Epidermal melanocyte (primary cell): ENCODE measurements around the gene CEACAM18.
"Not testable (repeated sequence)": the region's sequence is repeated elsewhere in the genome, so short reads cannot be mapped to it uniquely, and the experiment has no call there.

ENCODE experiments used
- DNase-seq: peaks from one replicate; pipeline ENCODE4 v3.0.0; 2011; ENCODE audit warnings: low spot score; ENCODE audit not compliant: insufficient read length

Gene CEACAM18

DNA sequence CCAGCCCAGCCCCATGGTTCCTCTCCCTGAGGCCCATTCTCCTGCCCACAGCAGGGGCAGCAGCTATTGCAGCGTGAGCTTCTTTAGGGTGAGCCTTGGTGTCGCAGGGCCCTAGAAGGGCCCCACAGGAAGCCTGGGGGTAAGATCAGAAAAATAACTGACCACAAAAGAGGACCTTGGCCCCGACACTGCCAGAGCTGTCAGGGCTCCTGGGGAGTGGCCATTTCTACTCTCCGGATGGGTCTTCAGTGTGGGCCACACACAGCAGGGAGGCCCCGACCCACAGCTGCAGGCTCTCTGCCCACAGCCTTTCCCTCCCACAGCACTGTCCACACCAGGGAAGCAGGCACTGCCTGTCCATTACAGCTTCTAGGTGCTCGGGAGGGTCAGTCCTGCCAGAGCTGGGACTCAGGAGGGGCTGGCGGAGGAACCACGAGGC, 16.6 kb upstream of the CEACAM18 start:
- DNase-seq, result no peak

GRCh38 chr19:51462276-51462675, 16.1 kb upstream of the CEACAM18 start:
- no peak for DNase-seq

GRCh38 chr19:51462681-51463080, 15.7 kb upstream of the CEACAM18 start:
- DNase-seq, result no peak

GRCh38 chr19:51463976-51464581, 14.3 kb upstream of the CEACAM18 start:
- DNase-seq, result not testable (repeated sequence)

- DNase-seq, result no peak
These were observed 11.6 kb upstream of the CEACAM18 start for GRCh38 chr19:51466723-51467122.

- DNase-seq, result no peak
These were observed 10.3 kb upstream of the CEACAM18 start for GRCh38 chr19:51467864-51468544.

GRCh38 chr19:51468545-51468920, 9.8 kb upstream of the CEACAM18 start:
- no peak for DNase-seq

GRCh38 chr19:51469162-51469561, 9.2 kb upstream of the CEACAM18 start:
- no peak for DNase-seq

- no peak for DNase-seq
These were observed 8.7 kb upstream of the CEACAM18 start for GRCh38 chr19:51469629-51470028.

DNA sequence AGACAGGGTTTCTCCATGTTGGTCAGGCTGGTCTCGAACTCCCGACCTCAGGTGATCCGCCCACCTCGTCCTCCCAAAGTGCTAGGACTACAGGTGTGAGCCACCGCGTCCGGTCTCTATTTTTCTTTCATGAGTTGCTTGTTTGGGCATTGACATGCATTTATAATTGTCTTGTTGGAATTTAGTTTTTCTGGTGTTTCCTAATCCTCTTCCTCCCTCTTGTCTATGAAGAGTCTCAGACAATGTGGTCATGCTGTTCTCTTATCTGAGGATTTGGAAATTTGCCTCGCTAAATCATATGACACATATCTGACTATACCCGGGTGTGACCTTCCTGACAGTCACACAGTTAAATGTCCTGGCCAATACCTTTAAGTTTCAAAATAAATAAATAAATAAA, 7.4 kb upstream of the CEACAM18 start:
- DNase-seq, result no peak

DNA sequence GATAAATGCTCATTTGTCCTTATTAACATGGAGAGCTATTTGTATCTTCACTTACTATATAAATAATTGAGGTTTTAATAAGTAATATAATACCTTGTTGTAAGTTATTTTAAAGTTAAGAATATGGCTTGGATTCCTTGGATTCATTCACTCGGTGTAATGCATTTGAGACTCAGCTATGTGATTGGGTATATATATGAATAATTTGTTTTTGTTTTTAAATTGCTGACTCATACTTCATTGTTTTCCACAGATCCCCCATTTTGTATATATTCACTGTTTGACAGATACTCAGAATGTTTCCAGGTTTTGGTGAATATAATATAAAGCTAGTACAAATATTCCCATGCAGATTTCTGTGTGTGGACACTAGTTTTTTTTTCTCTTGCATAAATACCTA, 6.8 kb upstream of the CEACAM18 start:
- no peak for DNase-seq

DNA sequence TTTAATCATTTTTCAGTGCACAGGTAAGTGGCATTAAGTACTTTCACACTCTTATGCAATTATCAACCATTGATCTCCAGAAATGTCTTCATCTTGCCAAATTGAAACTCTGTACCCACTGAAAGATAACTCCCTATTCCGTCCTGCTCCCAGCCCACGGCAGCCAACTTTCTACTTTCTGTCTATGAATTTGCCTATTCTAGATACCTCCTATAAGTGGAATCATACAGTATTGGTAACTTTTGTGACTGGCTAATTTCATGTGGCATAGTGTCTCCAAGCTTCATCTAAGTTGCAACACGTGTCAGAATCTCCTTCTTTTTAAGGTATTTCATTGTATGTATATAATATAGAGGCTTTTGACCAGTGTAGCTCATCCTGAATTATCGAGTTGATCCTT, 5.7 kb upstream of the CEACAM18 start:
- DNase-seq, result no peak

GRCh38 chr19:51473009-51473707, 5.2 kb upstream of the CEACAM18 start:
- DNase-seq, result no peak

- DNase-seq, result no peak
These were observed 2.2 kb upstream of the CEACAM18 start for GRCh38 chr19:51476164-51476563.

- DNase-seq, result no peak
These were observed 995 bp upstream of the CEACAM18 start for GRCh38 chr19:51477344-51477743.

GRCh38 chr19:51479531-51480331, 1.4 kb downstream of the CEACAM18 start:
- DNase-seq, result no peak

DNA sequence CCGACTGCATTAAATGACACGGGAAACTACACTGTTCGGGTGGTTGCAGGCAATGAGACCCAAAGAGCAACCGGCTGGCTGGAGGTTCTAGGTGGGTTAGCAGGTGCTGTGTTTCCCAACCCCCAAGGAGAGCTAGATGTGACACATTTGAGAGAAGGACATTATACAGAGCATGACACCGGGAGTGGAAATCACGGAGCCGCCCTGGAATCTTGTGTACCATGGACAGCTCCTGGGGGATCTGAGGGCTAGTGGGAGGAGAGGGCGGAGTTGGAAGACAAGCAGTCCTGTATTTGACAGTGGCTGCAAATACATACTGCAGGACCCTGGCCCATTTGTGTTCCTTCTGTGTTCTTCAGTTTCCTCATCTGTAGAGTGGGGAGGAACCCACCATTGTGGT, 2.3 kb downstream of the CEACAM18 start:
- DNase-seq, result no peak

DNA sequence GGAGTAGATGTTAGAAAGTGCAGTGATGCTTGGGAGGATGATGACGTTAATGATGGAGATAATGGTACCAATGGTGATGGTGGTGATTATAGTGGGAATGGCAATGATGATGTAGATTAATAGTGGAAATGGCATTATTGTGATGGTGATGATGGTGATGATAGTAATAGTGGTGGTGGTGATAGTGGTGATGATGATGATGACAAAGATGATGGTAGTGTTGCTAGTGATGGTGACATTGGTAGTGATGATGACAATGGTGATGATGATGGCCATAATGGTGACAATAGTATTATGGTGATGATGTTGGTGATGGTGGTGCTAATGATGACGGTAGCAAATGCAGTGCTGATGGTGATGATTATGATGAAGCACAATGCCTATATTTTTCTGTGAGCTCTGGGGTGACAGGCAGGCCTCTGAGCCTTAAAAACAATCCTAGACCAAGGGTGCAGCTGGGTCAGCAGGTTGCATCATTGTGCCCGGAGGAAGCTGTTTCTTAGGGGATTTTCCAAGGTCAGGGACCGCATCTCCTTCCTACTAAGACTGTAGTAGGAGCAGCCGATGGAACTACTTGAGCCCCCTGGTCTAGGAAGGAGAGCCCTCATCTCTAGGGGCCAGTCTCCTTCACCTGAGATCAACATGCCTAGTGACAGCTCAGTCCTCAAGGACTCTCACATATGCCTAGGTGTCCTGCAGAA, 7.8 kb downstream of the CEACAM18 start:
- no peak for DNase-seq

GRCh38 chr19:51488491-51488890, 10.2 kb downstream of the CEACAM18 start:
- DNase-seq, result no peak

GRCh38 chr19:51489113-51489512, 10.8 kb downstream of the CEACAM18 start:
- no peak for DNase-seq

- DNase-seq, result no peak
These were observed 12.3 kb downstream of the CEACAM18 start for GRCh38 chr19:51490676-51491075.
